ENCODE data around the gene BEAN1. TPM values are rescaled to one million over a fixed set of nuclear protein-coding genes. Genes with fewer than 3 reads are reported as not detected.

The BEAN1 gene
- total RNA-seq, 1 experiment from 2014 or later, result not detected

- in situ Hi-C loops (cut with HindIII; ENCODE audit: low pct_unique_long_range_greater_than_20kb, low sequenced_read_pairs), result no loop called here
- intact Hi-C loops (cut with micrococcal nuclease; ENCODE audit: unreplicated experiment), result no loop called here
- CTCF ChIA-PET, result no interaction called here
- TF ChIP-seq, protein P1, sequence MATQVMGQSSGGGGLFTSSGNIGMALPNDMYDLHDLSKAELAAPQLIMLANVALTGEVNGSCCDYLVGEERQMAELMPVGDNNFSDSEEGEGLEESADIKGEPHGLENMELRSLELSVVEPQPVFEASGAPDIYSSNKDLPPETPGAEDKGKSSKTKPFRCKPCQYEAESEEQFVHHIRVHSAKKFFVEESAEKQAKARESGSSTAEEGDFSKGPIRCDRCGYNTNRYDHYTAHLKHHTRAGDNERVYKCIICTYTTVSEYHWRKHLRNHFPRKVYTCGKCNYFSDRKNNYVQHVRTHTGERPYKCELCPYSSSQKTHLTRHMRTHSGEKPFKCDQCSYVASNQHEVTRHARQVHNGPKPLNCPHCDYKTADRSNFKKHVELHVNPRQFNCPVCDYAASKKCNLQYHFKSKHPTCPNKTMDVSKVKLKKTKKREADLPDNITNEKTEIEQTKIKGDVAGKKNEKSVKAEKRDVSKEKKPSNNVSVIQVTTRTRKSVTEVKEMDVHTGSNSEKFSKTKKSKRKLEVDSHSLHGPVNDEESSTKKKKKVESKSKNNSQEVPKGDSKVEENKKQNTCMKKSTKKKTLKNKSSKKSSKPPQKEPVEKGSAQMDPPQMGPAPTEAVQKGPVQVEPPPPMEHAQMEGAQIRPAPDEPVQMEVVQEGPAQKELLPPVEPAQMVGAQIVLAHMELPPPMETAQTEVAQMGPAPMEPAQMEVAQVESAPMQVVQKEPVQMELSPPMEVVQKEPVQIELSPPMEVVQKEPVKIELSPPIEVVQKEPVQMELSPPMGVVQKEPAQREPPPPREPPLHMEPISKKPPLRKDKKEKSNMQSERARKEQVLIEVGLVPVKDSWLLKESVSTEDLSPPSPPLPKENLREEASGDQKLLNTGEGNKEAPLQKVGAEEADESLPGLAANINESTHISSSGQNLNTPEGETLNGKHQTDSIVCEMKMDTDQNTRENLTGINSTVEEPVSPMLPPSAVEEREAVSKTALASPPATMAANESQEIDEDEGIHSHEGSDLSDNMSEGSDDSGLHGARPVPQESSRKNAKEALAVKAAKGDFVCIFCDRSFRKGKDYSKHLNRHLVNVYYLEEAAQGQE (IDR thresholded peaks at IDR 0.05; ENCODE audit: insufficient read depth in 1 of 2, low read depth in 2 of 2, low read length in 1 of 2), result no peak
- TF ChIP-seq TCF7L2 (IDR thresholded peaks at IDR 0.05; ENCODE audit: low read depth, low read length), result no peak
- Histone ChIP-seq H3K27me3 (ENCODE audit: control insufficient read depth, insufficient read depth, low read length) (no peaks in the 10 kb centered on the region), H3K27ac (ENCODE audit: low read length) (no peak overlapping the region), H3K36me3 (ENCODE audit: control insufficient read depth, insufficient read depth, low read length) (no peaks in the 10 kb centered on the region), H3K4me1 (ENCODE audit: control insufficient read depth, insufficient read depth, low read length) (no peaks in the 10 kb centered on the region), H3K9me3 (ENCODE audit: control insufficient read depth, insufficient read depth, low read depth, low read length) (no peaks in the 10 kb centered on the region), H3K4me3 (ENCODE audit: low read depth in 2 of 2, low read length in 2 of 2) (no peak overlapping the region)
- BruUV-seq (replicated peaks), result no TSS peak
- DNase-seq (ENCODE audit: low read depth, low spot score), result no peak
- ATAC-seq, result peak; percentile 33
- POLR2A ChIA-PET, result no interaction called here
These were observed 59.9 kb downstream of the BEAN1 start for GRCh38 chr16:66486773-66487579.

GRCh38 chr16:66487580-66488275 lies 60.6 kb downstream of the BEAN1 start:
- Histone ChIP-seq H3K4me1 (ENCODE audit: control insufficient read depth, insufficient read depth, low read length) (no peaks in the 10 kb centered on the region), H3K9me3 (ENCODE audit: control insufficient read depth, insufficient read depth, low read depth, low read length) (no peaks in the 10 kb centered on the region), H3K4me3 (ENCODE audit: low read depth in 2 of 2, low read length in 2 of 2) (no peak overlapping the region), H3K27ac (ENCODE audit: low read length) (no peak overlapping the region), H3K27me3 (ENCODE audit: control insufficient read depth, insufficient read depth, low read length) (no peaks in the 10 kb centered on the region), H3K36me3 (ENCODE audit: control insufficient read depth, insufficient read depth, low read length) (no peaks in the 10 kb centered on the region)
- no peak for TF ChIP-seq TCF7L2 (IDR thresholded peaks at IDR 0.05; ENCODE audit: low read depth, low read length)
- TF ChIP-seq POLR2AphosphoS5 (IDR thresholded peaks at IDR 0.05; ENCODE audit: low read depth, low read length), result no peak
- TF ChIP-seq, protein P1 (IDR thresholded peaks at IDR 0.05; ENCODE audit: insufficient read depth in 1 of 2, low read depth in 2 of 2, low read length in 1 of 2), result no peak
- no peak for TF ChIP-seq SIN3A (IDR thresholded peaks at IDR 0.05; ENCODE audit: borderline replicate concordance, insufficient read depth, low read depth, low read length)
- no peak for TF ChIP-seq CTCF (IDR thresholded peaks at IDR 0.05)
- ChIA-PET POLR2A (no interaction called here), CTCF (interaction anchor here (0.6 kb wide), 1 partner anchor 13 kb away, joined by 3 read pairs; no protein-coding TSS in a partner anchor)
- DNase-seq (ENCODE audit: low read depth, low spot score) (no peak), ATAC-seq (no peak)
- in situ Hi-C loops (cut with HindIII; ENCODE audit: low pct_unique_long_range_greater_than_20kb, low sequenced_read_pairs) (no loop called here), intact Hi-C loops (cut with micrococcal nuclease; ENCODE audit: unreplicated experiment) (no loop called here)
- BruUV-seq (replicated peaks), result no TSS peak

Data from Panc1 (cell line).